CD14-positive monocyte (primary cell): ENCODE results near the gene ABI2. TPM values are rescaled to one million over a fixed set of nuclear protein-coding genes. Genes with fewer than 3 reads are reported as not detected.

Source experiments
- DNase-seq, 3 donors: peaks; one replicate each; pipeline ENCODE4 v3.0.0-alpha.2; 2011 to 2022
- H2AFZ ChIP-seq: 2 replicates; pipeline ENCODE4 v1.6.0; 2012; ENCODE audit warnings: mild to moderate bottlenecking, low read depth, low read length, inconsistent platforms; ENCODE audit not compliant: insufficient read depth, poor library complexity, severe bottlenecking
- H3K27ac ChIP-seq, 2 donors: 1 replicate in 1 of 2; 2 replicates in 1 of 2; pipeline ENCODE4 v1.5.1; 2012 to 2013; ENCODE audit warnings: low read length in 2 of 2, control low read depth in 1 of 2, inconsistent platforms in 1 of 2, low read depth in 1 of 2, mild to moderate bottlenecking in 1 of 2
- H3K27me3 ChIP-seq, 2 donors: one replicate each; pipeline versions ENCODE4 v1.6.0 to v1.6.1; 2011 to 2013; ENCODE audit warnings: low read length in 2 of 2; ENCODE audit not compliant: control insufficient read depth in 2 of 2, insufficient read depth in 2 of 2
- H3K36me3 ChIP-seq, 2 donors: replicated peaks in 1 of 2; 1 replicate in 1 of 2; 2 replicates in 1 of 2; pipeline versions ENCODE4 v1.5.1 to v1.6.1; 2012 to 2013; ENCODE audit warnings: low read length in 2 of 2, control low read depth in 1 of 2, inconsistent platforms in 1 of 2, mild to moderate bottlenecking in 1 of 2; ENCODE audit not compliant: insufficient read depth in 2 of 2, control insufficient read depth in 1 of 2
- H3K4me1 ChIP-seq, 2 donors: 1 replicate in 1 of 2; 2 replicates in 1 of 2; pipeline versions ENCODE4 v1.5.1 to v1.6.1; 2012 to 2013; ENCODE audit warnings: low read length in 2 of 2, control low read depth in 1 of 2, inconsistent platforms in 1 of 2, mild to moderate bottlenecking in 1 of 2, moderate library complexity in 1 of 2; ENCODE audit not compliant: insufficient read depth in 2 of 2, control insufficient read depth in 1 of 2
- H3K4me2 ChIP-seq: replicated peaks from 2 replicates; pipeline ENCODE3; 2012; ENCODE audit warnings: low read length, moderate library complexity, mild to moderate bottlenecking; ENCODE audit not compliant: poor library complexity, severe bottlenecking; ENCODE audit errors: extremely low read depth
- H3K4me3 ChIP-seq, 3 experiments: fragments of 200-600 bp in 1 of 3; sonication (generic) in 1 of 3; replicated peaks in 1 of 3; 1 replicate in 2 of 3; 2 replicates in 1 of 3; pipeline ENCODE4 v1.5.1; 2011 to 2013; ENCODE audit warnings: low read length in 3 of 3, mild to moderate bottlenecking in 3 of 3, control low read depth in 2 of 3, low read depth in 2 of 3, inconsistent platforms in 1 of 3, moderate library complexity in 1 of 3
- H3K79me2 ChIP-seq: 2 replicates; pipeline ENCODE4 v1.6.0; 2012; ENCODE audit warnings: mild to moderate bottlenecking, control low read depth, inconsistent platforms, low read length, moderate library complexity; ENCODE audit not compliant: insufficient read depth
- H3K9ac ChIP-seq: 2 replicates; pipeline ENCODE4 v1.6.0; 2017; ENCODE audit warnings: low read length, mild to moderate bottlenecking; ENCODE audit not compliant: insufficient read depth, poor library complexity, severe bottlenecking
- H3K9me3 ChIP-seq, 2 donors: replicated peaks in 1 of 2; 1 replicate in 1 of 2; 2 replicates in 1 of 2; pipeline versions ENCODE4 v1.5.1 to v1.6.1; 2012 to 2013; ENCODE audit warnings: low read length in 2 of 2, control low read depth in 1 of 2; ENCODE audit not compliant: control insufficient read depth in 1 of 2, insufficient read depth in 1 of 2
- H4K20me1 ChIP-seq: 2 replicates; pipeline ENCODE4 v1.6.0; 2012; ENCODE audit warnings: mild to moderate bottlenecking, low read length, control low read depth, moderate library complexity; ENCODE audit not compliant: insufficient read depth
- H3K27ac Mint-ChIP-seq, 7 donors: one replicate each; pipeline ENCODE4 v1.8.0; 2020; ENCODE audit warnings: mild to moderate bottlenecking in 7 of 7, mixed read lengths in 7 of 7, moderate library complexity in 6 of 7, inconsistent platforms in 2 of 7
- H3K27me3 Mint-ChIP-seq, 3 donors: one replicate each; pipeline ENCODE4 v1.8.0; 2021 to 2022; ENCODE audit warnings: low read depth in 3 of 3, mild to moderate bottlenecking in 3 of 3, mixed read lengths in 3 of 3, moderate library complexity in 3 of 3, inconsistent platforms in 1 of 3
- H3K36me3 Mint-ChIP-seq, 2 donors: one replicate each; pipeline ENCODE4 v1.8.0; 2020; ENCODE audit warnings: mixed read lengths in 2 of 2, inconsistent platforms in 1 of 2, mild to moderate bottlenecking in 1 of 2
- H3K4me1 Mint-ChIP-seq: one replicate; pipeline ENCODE4 v1.8.0; 2020; ENCODE audit warnings: mild to moderate bottlenecking, mixed read lengths
- H3K4me3 Mint-ChIP-seq, 2 donors: one replicate each; pipeline ENCODE4 v1.8.0; 2020; ENCODE audit warnings: mild to moderate bottlenecking in 2 of 2, mixed read lengths in 2 of 2, moderate library complexity in 1 of 2
- H3K9me3 Mint-ChIP-seq, 7 donors: one replicate each; pipeline ENCODE4 v1.8.0; 2020 to 2022; ENCODE audit warnings: mixed read lengths in 7 of 7, mild to moderate bottlenecking in 6 of 7, moderate library complexity in 6 of 7, inconsistent platforms in 2 of 7
- WGBS: methylation state at CpG from one replicate; pipeline ENCODE4 v1.1.5; 2013; ENCODE audit warnings: missing lambda C conversion rate; ENCODE audit not compliant: insufficient coverage; 5-methylcytosine and 5-hydroxymethylcytosine counted together
- intact Hi-C, 2 donors: fragments of 100-400 bp; cut with micrococcal nuclease; formaldehyde crosslinking; loops; one replicate each; pipeline versions ENCODE4 v1.15.0 to v1.15.1; 2023
- polyA plus RNA-seq, 3 donors: library from polyadenylated mRNA; depleted of rRNA in 1 of 3; unstranded in 2 of 3; stranded (reverse) in 1 of 3; fragments of 300-500 nt in 2 of 3; fragments of >200 nt in 1 of 3; fragmentation: Illumina TruSeq in 2 of 3; gene quantifications; 1 replicate in 2 of 3; 2 replicates in 1 of 3; pipeline ENCODE4 v1.2.3, GENCODE V29; 2012 to 2021
- TF ChIP-seq, protein P1 (sequence below): fragments of 200-600 bp; IDR thresholded peaks from one replicate; pipeline ENCODE4 v1.8.0; 2022; ENCODE audit warnings: antibody characterized with exemption, mild to moderate bottlenecking

Gene ABI2
- polyA plus RNA-seq, 3 donors: 6.1 to 9.2 (median 7.1) TPM

DNA sequence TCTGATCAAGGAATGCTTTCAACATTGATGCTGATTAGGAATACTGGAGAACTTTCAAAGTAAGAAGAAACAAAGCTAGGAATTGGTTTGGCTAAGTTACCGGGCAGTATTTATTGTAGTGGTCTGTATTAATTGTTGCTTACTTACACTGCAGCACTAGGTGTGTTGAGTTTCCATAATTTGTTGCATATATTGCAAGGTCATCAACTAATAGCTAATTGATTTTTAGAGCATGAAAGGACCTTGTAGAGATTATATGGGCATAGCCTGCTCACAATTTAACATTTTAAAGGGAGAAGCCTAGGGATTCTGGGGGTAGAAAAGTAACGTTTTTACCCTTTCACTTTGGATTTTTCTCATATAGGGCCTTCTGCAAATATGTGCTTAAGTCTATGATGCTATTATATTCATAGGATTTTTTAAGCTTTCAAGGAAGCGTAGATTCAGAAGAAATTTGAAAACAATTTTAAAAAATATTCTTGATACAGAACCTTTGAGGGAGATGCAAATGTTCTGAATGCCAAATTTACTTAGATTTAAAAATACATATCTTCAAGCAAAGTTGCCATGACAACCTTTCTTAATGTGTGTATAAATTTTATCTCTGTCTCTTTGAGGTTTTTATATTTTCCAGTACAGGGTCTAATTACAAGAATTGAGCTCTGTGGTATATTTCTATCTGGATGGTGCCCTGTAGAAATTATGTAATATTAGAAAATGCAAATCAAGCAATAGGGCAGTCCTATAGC, 17.3 kb upstream of the ABI2 start:
- Histone ChIP-seq H3K4me3 (no peak overlapping the region), H3K4me1 (no peaks in the 10 kb centered on the region), H3K27ac (no peak overlapping the region), H4K20me1 (no peaks in the 10 kb centered on the region), H3K27me3 (no peaks in the 10 kb centered on the region), H3K4me2 (no peak overlapping the region), H2AFZ (no peak overlapping the region), H3K9me3 (peaks cover 6 to 13% of the 10 kb centered on the region in 2 donors), H3K79me2 (no peaks in the 10 kb centered on the region), H3K9ac (no peak overlapping the region), H3K36me3 (peaks cover 3 to 15% of the 10 kb centered on the region in 2 donors)
- no peak for DNase-seq
- Mint-ChIP-seq H3K4me1 (peaks cover 13% of the 10 kb centered on the region), H3K36me3 (peaks cover 28 to 30% of the 10 kb centered on the region in 2 donors), H3K9me3 (peaks cover 12 to 25% (median 17%) of the 10 kb centered on the region in 7 donors), H3K27me3 (peaks cover 0 to 2% (median 0%) of the 10 kb centered on the region in 3 donors), H3K27ac (no peak overlapping the region), H3K4me3 (no peak overlapping the region)
- intact Hi-C loops: no loop called here
- TF ChIP-seq, protein P1, sequence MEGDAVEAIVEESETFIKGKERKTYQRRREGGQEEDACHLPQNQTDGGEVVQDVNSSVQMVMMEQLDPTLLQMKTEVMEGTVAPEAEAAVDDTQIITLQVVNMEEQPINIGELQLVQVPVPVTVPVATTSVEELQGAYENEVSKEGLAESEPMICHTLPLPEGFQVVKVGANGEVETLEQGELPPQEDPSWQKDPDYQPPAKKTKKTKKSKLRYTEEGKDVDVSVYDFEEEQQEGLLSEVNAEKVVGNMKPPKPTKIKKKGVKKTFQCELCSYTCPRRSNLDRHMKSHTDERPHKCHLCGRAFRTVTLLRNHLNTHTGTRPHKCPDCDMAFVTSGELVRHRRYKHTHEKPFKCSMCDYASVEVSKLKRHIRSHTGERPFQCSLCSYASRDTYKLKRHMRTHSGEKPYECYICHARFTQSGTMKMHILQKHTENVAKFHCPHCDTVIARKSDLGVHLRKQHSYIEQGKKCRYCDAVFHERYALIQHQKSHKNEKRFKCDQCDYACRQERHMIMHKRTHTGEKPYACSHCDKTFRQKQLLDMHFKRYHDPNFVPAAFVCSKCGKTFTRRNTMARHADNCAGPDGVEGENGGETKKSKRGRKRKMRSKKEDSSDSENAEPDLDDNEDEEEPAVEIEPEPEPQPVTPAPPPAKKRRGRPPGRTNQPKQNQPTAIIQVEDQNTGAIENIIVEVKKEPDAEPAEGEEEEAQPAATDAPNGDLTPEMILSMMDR: no peak
- 100% methylated on average over 1 of the region's 3 CpGs for WGBS

DNA sequence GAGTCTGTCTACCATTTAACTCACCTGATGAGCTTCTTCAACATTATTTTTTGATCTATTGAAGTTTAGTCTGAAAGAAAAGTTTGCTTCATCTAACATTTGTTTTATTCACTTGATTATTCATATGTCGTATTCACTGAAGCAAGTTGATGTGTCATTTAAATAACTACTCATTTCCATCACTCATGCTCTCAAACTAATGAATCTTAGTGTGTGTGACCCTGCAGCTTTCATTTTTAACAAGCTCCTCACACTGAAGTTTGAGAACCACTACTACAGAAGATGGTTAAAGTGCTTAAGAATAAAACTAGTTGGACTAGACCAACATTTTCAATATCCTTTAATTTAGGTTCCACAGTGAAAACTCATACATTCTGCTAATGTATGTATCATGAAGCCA, 1.8 kb upstream of the ABI2 start:
- Mint-ChIP-seq H3K9me3 (peaks cover 0 to 2% (median 0%) of the 10 kb centered on the region in 7 donors), H3K27ac (no peak overlapping the region), H3K4me3 (no peak overlapping the region), H3K36me3 (peaks cover 0 to 2% of the 10 kb centered on the region in 2 donors), H3K4me1 (peaks cover 18% of the 10 kb centered on the region), H3K27me3 (peaks cover 7 to 12% (median 9%) of the 10 kb centered on the region in 3 donors)
- whole genome bisulfite sequencing: no CpG with 5 or more reads among the region's 1 CpG
- no peak overlapping the region for H3K4me3 ChIP-seq
- H3K79me2 ChIP-seq: no peaks in the 10 kb centered on the region
- TF ChIP-seq, protein P1: no peak
- H4K20me1 ChIP-seq: no peaks in the 10 kb centered on the region
- H2AFZ ChIP-seq: no peak overlapping the region
- no peak for DNase-seq
- H3K9ac ChIP-seq: no peak overlapping the region
- no peaks in the 10 kb centered on the region for H3K27me3 ChIP-seq
- no peaks in the 10 kb centered on the region for H3K9me3 ChIP-seq
- intact Hi-C loops: no loop called here
- peaks cover 13 to 19% of the 10 kb centered on the region in 2 donors for H3K4me1 ChIP-seq
- H3K27ac ChIP-seq: no peak overlapping the region
- H3K36me3 ChIP-seq: no peaks in the 10 kb centered on the region
- no peak overlapping the region for H3K4me2 ChIP-seq
